HT-29 (cell line): ENCODE results near the gene NANOG. TPM values are rescaled to one million over a fixed set of nuclear protein-coding genes. Genes with fewer than 3 reads are reported as not detected.
"Not testable (repeated sequence)": the region's sequence is repeated elsewhere in the genome, so short reads cannot be mapped to it uniquely, and the experiment has no call there.

ENCODE experiments used
- DNase-seq: peaks from one replicate; pipeline ENCODE4 v3.0.0-alpha.2; 2015; ENCODE audit warnings: low spot score
- total RNA-seq: library from RNA; depleted of rRNA; stranded (reverse); fragments of >200 nt; shearing (Covaris generic); gene quantifications from 2 replicates; pipeline ENCODE4 v1.2.3, GENCODE V29; 2014

Gene NANOG
- total RNA-seq, 1 experiment from 2014 or later: not detected

GRCh38 chr12:7801460-7801859 lies 12.3 kb downstream of the NANOG start:
- DNase-seq: no peak

GRCh38 chr12:7806319-7806718 lies 17.1 kb downstream of the NANOG start:
- not testable (repeated sequence) for DNase-seq

GRCh38 chr12:7806863-7807487 lies 17.8 kb downstream of the NANOG start:
- peak; percentile 85 for DNase-seq

- DNase-seq: not testable (repeated sequence)
Measured at GRCh38 chr12:7825754-7826153, 36.6 kb downstream of the NANOG start.

- DNase-seq: not testable (repeated sequence)
Measured at GRCh38 chr12:7829737-7830136, 40.5 kb downstream of the NANOG start.

- DNase-seq: peak; percentile 49
Measured at GRCh38 chr12:7832059-7832696, 43.0 kb downstream of the NANOG start.

GRCh38 chr12:7833201-7833600 lies 44.0 kb downstream of the NANOG start:
- not testable (repeated sequence) for DNase-seq

GRCh38 chr12:7833831-7834230 lies 44.6 kb downstream of the NANOG start:
- DNase-seq: no peak

GRCh38 chr12:7834701-7835100 lies 45.5 kb downstream of the NANOG start:
- DNase-seq: no peak

GRCh38 chr12:7835116-7835515 lies 45.9 kb downstream of the NANOG start:
- DNase-seq: no peak

GRCh38 chr12:7835766-7836165 lies 46.6 kb downstream of the NANOG start:
- no peak for DNase-seq

GRCh38 chr12:7837366-7837765 lies 48.2 kb downstream of the NANOG start:
- DNase-seq: no peak

- not testable (repeated sequence) for DNase-seq
Measured at GRCh38 chr12:7839226-7839625, 50.0 kb downstream of the NANOG start.

GRCh38 chr12:7839848-7840247 lies 50.6 kb downstream of the NANOG start:
- DNase-seq: not testable (repeated sequence)

- not testable (repeated sequence) for DNase-seq
Measured at GRCh38 chr12:7842444-7842843, 53.2 kb downstream of the NANOG start.

- DNase-seq: not testable (repeated sequence)
Measured at GRCh38 chr12:7843149-7843548, 53.9 kb downstream of the NANOG start.

- DNase-seq: not testable (repeated sequence)
Measured at GRCh38 chr12:7843583-7843982, 54.4 kb downstream of the NANOG start.

GRCh38 chr12:7844116-7844515 lies 54.9 kb downstream of the NANOG start:
- DNase-seq: no peak

- DNase-seq: not testable (repeated sequence)
Measured at GRCh38 chr12:7847226-7848097, 58.3 kb downstream of the NANOG start.

GRCh38 chr12:7848098-7848422 lies 58.9 kb downstream of the NANOG start:
- DNase-seq: not testable (repeated sequence)
